ENCODE results near the gene PIGT. TPM values are rescaled to one million over a fixed set of nuclear protein-coding genes. Genes with fewer than 3 reads are reported as not detected.

The PIGT gene
- total and polyA plus RNA-seq, 2 of the 4 experiments (the other 2 are of a cell fraction), result 31.2 to 145 TPM

DNA sequence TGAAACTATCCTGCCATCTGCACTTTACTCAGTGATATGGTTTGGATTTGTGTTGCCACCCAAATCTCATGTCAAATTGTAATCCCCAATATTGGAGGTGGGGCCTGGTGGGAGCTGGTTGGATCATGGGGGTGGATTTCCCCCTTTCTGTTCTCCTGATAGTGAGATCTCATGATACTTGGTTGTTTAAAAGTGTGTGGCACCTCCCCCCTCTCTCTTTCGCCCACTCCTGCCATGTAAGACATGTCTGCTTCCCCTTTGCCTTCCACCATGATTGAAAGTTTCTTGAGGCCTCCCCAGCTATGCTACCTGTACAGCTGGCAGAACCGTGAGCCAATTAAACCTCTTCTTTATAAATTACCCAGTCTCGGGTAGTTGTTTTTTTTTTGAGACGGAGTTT is 18.0 kb downstream of the PIGT start:
- Histone ChIP-seq H3K27me3 (ENCODE audit: control insufficient read depth, insufficient read depth, low read length) (no peaks in the 10 kb centered on the region), H3K27ac (ENCODE audit: insufficient read depth, low read length) (no peak overlapping the region), H3K9me3 (ENCODE audit: control insufficient read depth, insufficient read depth, low read length) (no peaks in the 10 kb centered on the region), H2AFZ (replicated peaks; ENCODE audit: low read length, poor library complexity) (no peak overlapping the region), H3K9ac (ENCODE audit: low read depth, low read length) (no peak overlapping the region), H2BK15ac (ENCODE audit: low read depth, low read length) (no peak overlapping the region), H3K79me1 (ENCODE audit: low read depth in 1 of 2, low read length in 2 of 2) (no peaks in the 10 kb centered on the region), H2AK9ac (replicated peaks; ENCODE audit: low read depth, low read length, poor library complexity) (no peak overlapping the region), H4K8ac (ENCODE audit: low read depth in 2 of 2, low read length in 2 of 2) (no peak overlapping the region), H3K23ac (ENCODE audit: low read depth, low read length) (no peak overlapping the region), H2BK120ac (ENCODE audit: low read depth, low read length) (no peak overlapping the region), H4K91ac (ENCODE audit: insufficient read depth, low read depth, low read length) (no peak overlapping the region), H3K4ac (ENCODE audit: low read depth, low read length) (no peak overlapping the region), H3K36me3 (ENCODE audit: control insufficient read depth, insufficient read depth, low read length) (no peaks in the 10 kb centered on the region), H2BK5ac (ENCODE audit: low read depth, low read length, poor library complexity, severe bottlenecking) (no peak overlapping the region), H3K14ac (replicated peaks; ENCODE audit: low read depth, low read length) (no peak overlapping the region), H3K9me1 (ENCODE audit: insufficient read depth, low read length) (no peaks in the 10 kb centered on the region), H2AK5ac (ENCODE audit: low read depth, low read length) (no peak overlapping the region), H3K4me2 (ENCODE audit: low read depth, low read length) (no peak overlapping the region), H3K56ac (ENCODE audit: extremely low read depth, insufficient read depth, low read length) (no peak overlapping the region), H2BK20ac (ENCODE audit: low read depth, low read length) (no peak overlapping the region), H3K4me1 (ENCODE audit: control insufficient read depth, insufficient read depth, low read length) (no peaks in the 10 kb centered on the region), H4K20me1 (ENCODE audit: insufficient read depth, low read length) (no peaks in the 10 kb centered on the region), H4K5ac (ENCODE audit: low read depth, low read length) (no peak overlapping the region), H3K4me3 (ENCODE audit: insufficient read depth, low read depth, low read length) (no peak overlapping the region), H3K18ac (ENCODE audit: low read depth, low read length) (no peak overlapping the region)
- in situ Hi-C loops (cut with MboI; ENCODE audit: low sequenced_read_pairs) (no loop called here), dilution Hi-C loops (cut with HindIII; ENCODE audit: low sequenced_read_pairs, unreplicated experiment) (no loop called here), intact Hi-C loops (cut with micrococcal nuclease) (loop anchor here (10.0 kb wide), 1 partner anchor 341 kb away; no protein-coding TSS in a partner anchor)
- ATAC-seq (ENCODE audit: low read depth), result no peak
- CTCF ChIA-PET, result interaction anchor here (0.9 kb wide), 1 partner anchor 60 kb away, joined by 4 read pairs; no protein-coding TSS in a partner anchor
- BruUV-seq (replicated peaks), result no TSS peak
- POLR2A ChIA-PET (ENCODE audit: unreplicated experiment), result interaction anchor here (0.6 kb wide), 1 partner anchor 99 kb away, joined by 3 read pairs; no protein-coding TSS in a partner anchor
- TF ChIP-seq, protein P1, sequence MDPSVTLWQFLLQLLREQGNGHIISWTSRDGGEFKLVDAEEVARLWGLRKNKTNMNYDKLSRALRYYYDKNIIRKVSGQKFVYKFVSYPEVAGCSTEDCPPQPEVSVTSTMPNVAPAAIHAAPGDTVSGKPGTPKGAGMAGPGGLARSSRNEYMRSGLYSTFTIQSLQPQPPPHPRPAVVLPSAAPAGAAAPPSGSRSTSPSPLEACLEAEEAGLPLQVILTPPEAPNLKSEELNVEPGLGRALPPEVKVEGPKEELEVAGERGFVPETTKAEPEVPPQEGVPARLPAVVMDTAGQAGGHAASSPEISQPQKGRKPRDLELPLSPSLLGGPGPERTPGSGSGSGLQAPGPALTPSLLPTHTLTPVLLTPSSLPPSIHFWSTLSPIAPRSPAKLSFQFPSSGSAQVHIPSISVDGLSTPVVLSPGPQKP (IDR thresholded peaks at IDR 0.05; ENCODE audit: borderline replicate concordance, low read depth, low read length), result no peak
- TF ChIP-seq CEBPB (IDR thresholded peaks at IDR 0.05; ENCODE audit: low read depth, low read length), result no peak
- TF ChIP-seq POLR2A (IDR thresholded peaks at IDR 0.05; ENCODE audit: low read depth, low read length), result no peak
- no peak for TF ChIP-seq RAD21 (IDR thresholded peaks at IDR 0.05; ENCODE audit: low read length)
- no peak for TF ChIP-seq RFX5 (IDR thresholded peaks at IDR 0.05; ENCODE audit: low read depth, low read length)
- TF ChIP-seq RCOR1 (IDR thresholded peaks at IDR 0.05; ENCODE audit: insufficient replicate concordance, low read length), result no peak
- no peak for TF ChIP-seq NFE2L2 (IDR thresholded peaks at IDR 0.05; ENCODE audit: low read depth, low read length)
- no peak for TF ChIP-seq USF2 (IDR thresholded peaks at IDR 0.05; ENCODE audit: low read depth, low read length)
- TF ChIP-seq FOS (IDR thresholded peaks at IDR 0.05; ENCODE audit: low read depth, low read length), result no peak
- no peak for TF ChIP-seq MXI1 (IDR thresholded peaks at IDR 0.05; ENCODE audit: borderline replicate concordance, low read depth, low read length)
- TF ChIP-seq CTCF (conservative IDR thresholded peaks at IDR 0.05; ENCODE audit: low read depth, low read length), result no peak
- no peak for TF ChIP-seq MAZ (IDR thresholded peaks at IDR 0.05; ENCODE audit: borderline replicate concordance, low read depth, low read length)
- TF ChIP-seq CHD1 (IDR thresholded peaks at IDR 0.05; ENCODE audit: low read depth, low read length), result no peak
- TF ChIP-seq SMC3 (IDR thresholded peaks at IDR 0.05; ENCODE audit: low read depth, low read length), result no peak
- no peak for TF ChIP-seq BHLHE40 (IDR thresholded peaks at IDR 0.05; ENCODE audit: low read depth, low read length)
- DNase-seq, result no peak
- WGBS, 2 experiments (ENCODE audit: extremely low coverage in 2 of 2, insufficient read length in 1 of 2), result no CpG with 5 or more reads among the region's 4 CpGs

Data from IMR-90 (cell line).